Activated naive CD4-positive, alpha-beta T cell treated with anti-CD3 and anti-CD28 coated beads, Interleukin-2, amount 50 U/mL, for 24 hours (primary cell): Measurements from ENCODE around the gene STIL.

Experiments
- H3K27ac Mint-ChIP-seq: one replicate; pipeline ENCODE4 v1.8.0; 2021; ENCODE audit warnings: mild to moderate bottlenecking, mixed read lengths
- H3K27me3 Mint-ChIP-seq: one replicate; pipeline ENCODE4 v1.8.0; 2021; ENCODE audit warnings: mixed read lengths
- H3K36me3 Mint-ChIP-seq: one replicate; pipeline ENCODE4 v1.8.0; 2021; ENCODE audit warnings: mixed read lengths
- H3K4me1 Mint-ChIP-seq: one replicate; pipeline ENCODE4 v1.8.0; 2021; ENCODE audit warnings: mixed read lengths
- H3K4me3 Mint-ChIP-seq: one replicate; pipeline ENCODE4 v1.8.0; 2021; ENCODE audit warnings: mild to moderate bottlenecking, mixed read lengths
- H3K9me3 Mint-ChIP-seq: one replicate; pipeline ENCODE4 v1.8.0; 2021; ENCODE audit warnings: mixed read lengths

STIL gene

DNA sequence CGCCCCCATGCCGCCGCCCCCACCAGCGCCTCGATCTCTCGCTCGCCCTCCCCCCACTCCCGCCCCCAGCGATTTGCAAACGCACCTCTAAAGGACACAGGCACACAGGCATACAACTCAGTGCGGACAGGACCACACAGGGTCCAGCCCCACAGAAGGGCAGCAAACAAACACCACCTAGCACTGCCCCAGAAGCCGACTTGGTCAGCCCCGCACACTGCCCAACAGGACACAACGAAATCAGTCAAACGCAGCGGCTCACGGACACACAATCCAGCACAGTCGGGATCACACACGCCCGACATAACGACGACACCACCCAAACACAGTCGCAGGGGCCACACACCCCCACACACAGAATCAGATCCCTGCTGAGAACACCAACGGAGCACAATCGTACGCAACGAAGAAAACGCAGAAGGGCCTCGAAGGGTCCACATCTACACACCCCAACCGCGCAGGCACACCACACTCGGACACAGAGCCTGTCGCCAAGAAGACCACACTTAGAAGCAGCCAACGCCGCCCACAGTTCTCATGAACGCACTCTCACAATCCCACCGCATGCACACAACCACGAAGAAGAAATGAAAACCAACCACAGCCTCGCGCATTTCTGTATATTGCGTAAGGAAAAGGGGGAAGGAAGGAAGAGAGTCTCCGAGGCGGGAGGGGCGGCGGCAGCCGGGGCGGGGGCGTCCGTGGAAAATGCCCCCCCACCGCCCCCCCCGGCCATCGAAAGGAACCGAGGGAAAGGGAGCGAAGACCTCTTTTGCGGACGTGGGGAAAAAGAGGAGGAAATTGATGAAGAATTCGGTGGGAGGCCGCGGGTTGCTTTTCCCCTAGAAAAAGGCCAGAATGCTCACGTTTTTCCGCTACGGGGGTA lies 82.4 kb downstream of the STIL start:
- no peaks in the 10 kb centered on the region for H3K36me3 Mint-ChIP-seq
- H3K27me3 Mint-ChIP-seq = peaks cover 68% of the 10 kb centered on the region
- H3K27ac Mint-ChIP-seq = peak overlapping the region; percentile 1

GRCh38 chr1:47230692-47231300 lies 83.2 kb downstream of the STIL start:
- Mint-ChIP-seq H3K4me3 (peak overlapping the region; percentile 82), H3K4me1 (peaks cover 39% of the 10 kb centered on the region), H3K36me3 (no peaks in the 10 kb centered on the region), H3K9me3 (no peaks in the 10 kb centered on the region), H3K27ac (no peak overlapping the region), H3K27me3 (peaks cover 69% of the 10 kb centered on the region)

More for the DNA sequence above, 82.4 kb downstream of the STIL start:
- peaks cover 35% of the 10 kb centered on the region for H3K4me1 Mint-ChIP-seq
- H3K4me3 Mint-ChIP-seq = peak overlapping the region; percentile 82
- no peaks in the 10 kb centered on the region for H3K9me3 Mint-ChIP-seq

- no peak overlapping the region for H3K27ac Mint-ChIP-seq
- peaks cover 41% of the 10 kb centered on the region for H3K4me1 Mint-ChIP-seq
- H3K36me3 Mint-ChIP-seq = no peaks in the 10 kb centered on the region
- peaks cover 71% of the 10 kb centered on the region for H3K27me3 Mint-ChIP-seq
- H3K9me3 Mint-ChIP-seq = no peaks in the 10 kb centered on the region
- peak overlapping the region; percentile 82 for H3K4me3 Mint-ChIP-seq
Measured at GRCh38 chr1:47229886-47230691, 83.9 kb downstream of the STIL start.

GRCh38 chr1:47229031-47229885 lies 84.7 kb downstream of the STIL start:
- Mint-ChIP-seq H3K27me3 (peaks cover 67% of the 10 kb centered on the region), H3K4me3 (peak overlapping the region; percentile 82), H3K9me3 (no peaks in the 10 kb centered on the region), H3K27ac (no peak overlapping the region), H3K4me1 (peaks cover 41% of the 10 kb centered on the region), H3K36me3 (no peaks in the 10 kb centered on the region)

DNA sequence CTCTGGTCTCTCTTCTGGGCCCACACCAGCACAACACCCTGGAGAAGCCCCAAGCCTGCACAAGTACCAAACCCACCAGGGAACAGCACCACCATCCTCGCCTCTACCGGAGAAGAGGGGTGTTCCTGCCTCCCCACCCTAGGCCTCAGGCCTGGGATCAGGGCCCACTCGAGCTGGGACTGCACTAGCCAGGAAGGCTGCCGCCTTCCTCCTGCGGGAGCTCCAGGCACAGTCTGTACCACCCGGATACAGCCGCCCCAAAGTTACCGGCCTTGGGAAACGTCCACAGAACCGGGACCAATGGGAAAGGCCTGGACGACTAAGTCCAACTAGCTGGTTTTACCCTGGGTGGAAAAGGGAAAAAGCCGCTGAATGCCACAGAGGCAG lies 85.3 kb downstream of the STIL start:
- Mint-ChIP-seq H3K4me1 (peaks cover 41% of the 10 kb centered on the region), H3K36me3 (no peaks in the 10 kb centered on the region), H3K9me3 (no peaks in the 10 kb centered on the region)

GRCh38 chr1:47227341-47228232 lies 86.4 kb downstream of the STIL start:
- Mint-ChIP-seq H3K4me3 (no peak overlapping the region), H3K4me1 (peaks cover 36% of the 10 kb centered on the region), H3K27me3 (peaks cover 50% of the 10 kb centered on the region), H3K9me3 (no peaks in the 10 kb centered on the region), H3K27ac (no peak overlapping the region), H3K36me3 (no peaks in the 10 kb centered on the region)

More for the DNA sequence above, 85.3 kb downstream of the STIL start:
- Mint-ChIP-seq H3K27me3 (peaks cover 61% of the 10 kb centered on the region), H3K4me3 (no peak overlapping the region), H3K27ac (no peak overlapping the region)

- H3K27ac Mint-ChIP-seq = no peak overlapping the region
- H3K27me3 Mint-ChIP-seq = peaks cover 46% of the 10 kb centered on the region
- no peaks in the 10 kb centered on the region for H3K36me3 Mint-ChIP-seq
- peaks cover 32% of the 10 kb centered on the region for H3K4me1 Mint-ChIP-seq
- no peaks in the 10 kb centered on the region for H3K9me3 Mint-ChIP-seq
- H3K4me3 Mint-ChIP-seq = no peak overlapping the region
Measured at GRCh38 chr1:47226839-47227215, 87.1 kb downstream of the STIL start.

GRCh38 chr1:47226121-47226838 lies 87.7 kb downstream of the STIL start:
- Mint-ChIP-seq H3K27me3 (peaks cover 41% of the 10 kb centered on the region), H3K9me3 (no peaks in the 10 kb centered on the region), H3K36me3 (no peaks in the 10 kb centered on the region), H3K4me3 (peak overlapping the region; percentile 48), H3K27ac (no peak overlapping the region), H3K4me1 (peaks cover 26% of the 10 kb centered on the region)

GRCh38 chr1:47225430-47226100 lies 88.4 kb downstream of the STIL start:
- H3K27me3 Mint-ChIP-seq = peaks cover 43% of the 10 kb centered on the region
- no peak overlapping the region for H3K27ac Mint-ChIP-seq
- peak overlapping the region; percentile 48 for H3K4me3 Mint-ChIP-seq
- no peaks in the 10 kb centered on the region for H3K36me3 Mint-ChIP-seq
- H3K4me1 Mint-ChIP-seq = peaks cover 21% of the 10 kb centered on the region
- H3K9me3 Mint-ChIP-seq = no peaks in the 10 kb centered on the region

- Mint-ChIP-seq H3K27ac (no peak overlapping the region), H3K27me3 (peaks cover 38% of the 10 kb centered on the region), H3K9me3 (no peaks in the 10 kb centered on the region), H3K36me3 (no peaks in the 10 kb centered on the region), H3K4me1 (peaks cover 14% of the 10 kb centered on the region), H3K4me3 (no peak overlapping the region)
Measured at GRCh38 chr1:47224676-47225399, 89.1 kb downstream of the STIL start.

- Mint-ChIP-seq H3K27ac (no peak overlapping the region), H3K27me3 (peaks cover 32% of the 10 kb centered on the region), H3K36me3 (no peaks in the 10 kb centered on the region), H3K9me3 (no peaks in the 10 kb centered on the region), H3K4me1 (peaks cover 7% of the 10 kb centered on the region), H3K4me3 (no peak overlapping the region)
Measured at GRCh38 chr1:47223921-47224675, 89.8 kb downstream of the STIL start.

DNA sequence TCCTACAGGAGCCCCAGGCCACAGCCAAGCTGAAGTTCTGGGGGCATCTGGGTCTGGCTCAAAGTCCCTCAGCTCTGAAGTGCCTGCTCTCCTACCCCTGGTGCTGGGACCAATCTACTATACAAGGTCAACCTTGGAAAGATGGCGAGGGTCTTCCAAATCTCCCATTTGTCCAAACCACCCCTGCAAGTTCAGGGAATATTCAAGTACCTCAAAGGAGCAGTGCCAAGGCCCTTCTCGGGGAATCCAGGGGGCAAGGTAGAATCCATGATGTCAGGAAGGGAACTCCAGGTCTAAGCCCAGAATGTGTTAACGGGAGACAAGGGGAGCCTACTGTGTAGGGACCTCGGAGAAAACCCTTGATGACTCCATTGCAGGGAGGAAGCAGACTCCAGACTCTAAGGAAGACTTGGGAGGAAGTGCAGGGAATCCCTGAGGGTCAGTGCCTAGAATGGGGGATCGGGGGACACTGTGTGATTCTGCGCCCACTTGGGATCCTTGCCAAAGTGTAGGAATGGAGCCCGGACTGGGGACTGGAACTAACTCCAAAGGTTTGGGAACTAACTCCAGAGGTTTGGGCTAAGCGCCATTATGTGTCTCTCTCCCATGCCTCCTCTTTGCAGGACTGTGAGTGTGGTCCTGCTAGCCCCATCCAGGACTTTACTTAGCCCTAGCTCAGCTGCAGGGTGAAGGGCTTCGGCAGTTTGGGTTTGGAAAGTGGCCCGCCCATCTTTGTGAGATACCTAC lies 90.6 kb downstream of the STIL start:
- Mint-ChIP-seq H3K27ac (no peak overlapping the region), H3K9me3 (no peaks in the 10 kb centered on the region), H3K4me1 (peaks cover 6% of the 10 kb centered on the region), H3K36me3 (no peaks in the 10 kb centered on the region), H3K4me3 (no peak overlapping the region), H3K27me3 (peaks cover 27% of the 10 kb centered on the region)
